HG03139 (cell line): ENCODE measurements around the gene STX16.

Experiments used
- ATAC-seq: cut with Tn5 transposase; IDR thresholded peaks from one replicate; pipeline ENCODE4 v1.9.1; 2021; ENCODE audit not compliant: unreplicated experiment

The STX16 gene

DNA sequence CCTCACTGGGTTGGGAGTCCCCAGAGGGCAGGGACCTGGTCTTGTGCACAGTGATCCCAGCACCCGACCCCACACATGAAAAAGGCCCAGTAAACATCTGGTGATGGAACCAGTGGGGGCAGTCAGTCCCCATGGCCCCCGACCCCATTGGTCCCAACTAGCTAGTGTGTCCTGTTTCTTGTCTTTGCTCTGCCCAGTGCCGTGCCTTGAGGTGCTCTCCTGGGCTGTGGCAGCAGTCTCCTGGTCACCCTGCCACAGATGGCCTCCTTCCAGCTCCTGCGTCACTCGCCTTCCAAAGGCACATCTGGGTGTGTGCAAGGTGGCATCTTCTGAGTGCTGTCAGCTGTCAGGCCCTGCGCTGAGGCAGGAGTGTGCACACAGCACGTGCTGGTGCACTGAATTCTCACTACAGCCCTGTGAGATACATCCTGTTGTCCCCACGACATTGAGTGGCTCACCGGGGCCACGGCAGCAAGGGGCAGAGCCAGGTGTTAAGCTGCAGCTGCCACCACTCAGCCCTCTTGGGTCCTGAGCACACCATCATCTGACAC is 45.4 kb downstream of the STX16 start:
- ATAC-seq = no peak

GRCh38 chr20:58697201-58697866 is 46.3 kb downstream of the STX16 start:
- no peak for ATAC-seq

- no peak for ATAC-seq
These were observed 47.0 kb downstream of the STX16 start for GRCh38 chr20:58697867-58698703.

- no peak for ATAC-seq
These were observed 47.9 kb downstream of the STX16 start for GRCh38 chr20:58698741-58699622.

DNA sequence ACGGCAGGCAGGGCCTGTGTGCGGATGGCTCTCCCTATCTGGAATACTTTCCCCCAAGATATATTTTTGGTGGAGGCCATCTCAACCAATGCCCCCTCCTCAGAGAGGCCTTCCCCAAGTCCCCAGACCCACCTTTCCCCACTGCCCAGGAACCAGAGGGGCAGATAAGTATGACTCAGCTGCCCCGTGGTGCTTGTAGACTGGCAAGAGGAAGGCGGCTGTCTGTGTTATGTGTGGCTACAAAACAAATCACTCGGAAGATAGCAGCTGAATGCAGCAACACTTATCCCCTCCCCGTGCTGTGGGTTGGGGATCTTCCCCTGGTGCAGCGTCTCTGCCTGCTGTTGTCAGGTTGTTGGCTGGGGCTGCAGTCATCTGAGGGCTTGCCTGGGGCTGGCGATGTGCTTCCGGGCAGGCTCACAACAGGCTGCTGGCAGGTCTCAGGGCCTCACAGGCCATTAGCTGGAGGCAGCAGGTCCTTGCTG is 48.6 kb downstream of the STX16 start:
- no peak for ATAC-seq

DNA sequence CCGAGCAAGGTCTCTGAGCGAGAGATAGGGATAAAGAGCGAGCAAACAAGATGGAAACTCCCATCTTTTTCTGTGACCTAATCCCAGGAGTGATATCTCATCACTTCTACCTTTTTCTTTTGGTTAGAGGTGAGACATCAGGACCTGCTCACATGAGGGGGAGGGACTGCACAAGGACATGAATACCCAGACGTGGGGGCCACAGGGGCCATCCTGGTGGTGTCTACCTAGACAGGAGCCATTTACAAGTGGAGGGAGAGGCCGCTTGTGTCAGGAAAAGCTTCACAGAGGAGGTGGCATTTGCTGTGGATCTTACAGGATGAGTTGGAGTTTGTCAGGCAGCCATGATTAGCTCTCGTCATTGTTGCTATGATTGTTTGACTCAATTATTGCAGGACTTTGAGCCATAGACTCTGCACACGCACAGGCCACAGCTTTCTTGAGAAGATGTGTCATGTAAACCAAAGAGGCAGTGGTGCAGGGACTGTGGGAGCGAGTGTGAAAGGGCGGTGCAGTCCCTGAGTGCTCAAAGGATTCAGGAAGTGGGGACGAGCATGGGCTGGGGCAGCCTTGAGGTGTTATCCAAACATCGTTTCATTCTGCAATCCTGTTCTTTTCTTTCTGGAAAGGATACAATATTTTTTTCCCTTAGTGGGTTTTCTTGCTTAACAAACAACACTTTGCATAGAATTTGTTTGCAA is 49.2 kb downstream of the STX16 start:
- ATAC-seq = no peak

DNA sequence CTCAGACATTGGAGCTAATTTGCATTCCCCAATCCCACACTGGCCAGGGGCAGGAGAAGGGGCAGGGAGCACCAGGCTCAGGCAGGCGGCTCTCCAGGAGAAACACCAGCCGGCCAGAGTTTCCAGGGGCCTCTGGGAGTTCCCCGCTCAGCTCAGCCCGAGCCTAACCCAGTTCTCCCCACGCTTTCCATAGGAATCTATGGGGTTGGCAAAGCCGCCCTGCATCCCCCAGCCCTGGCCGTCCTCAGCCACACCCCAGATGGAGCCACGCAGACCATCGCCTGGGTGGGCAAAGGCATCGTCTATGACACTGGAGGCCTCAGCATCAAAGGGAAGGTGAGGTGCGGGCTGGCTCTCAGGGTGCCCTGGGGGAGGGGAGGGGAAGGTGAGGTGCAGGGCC is 49.7 kb downstream of the STX16 start:
- ATAC-seq = no peak

DNA sequence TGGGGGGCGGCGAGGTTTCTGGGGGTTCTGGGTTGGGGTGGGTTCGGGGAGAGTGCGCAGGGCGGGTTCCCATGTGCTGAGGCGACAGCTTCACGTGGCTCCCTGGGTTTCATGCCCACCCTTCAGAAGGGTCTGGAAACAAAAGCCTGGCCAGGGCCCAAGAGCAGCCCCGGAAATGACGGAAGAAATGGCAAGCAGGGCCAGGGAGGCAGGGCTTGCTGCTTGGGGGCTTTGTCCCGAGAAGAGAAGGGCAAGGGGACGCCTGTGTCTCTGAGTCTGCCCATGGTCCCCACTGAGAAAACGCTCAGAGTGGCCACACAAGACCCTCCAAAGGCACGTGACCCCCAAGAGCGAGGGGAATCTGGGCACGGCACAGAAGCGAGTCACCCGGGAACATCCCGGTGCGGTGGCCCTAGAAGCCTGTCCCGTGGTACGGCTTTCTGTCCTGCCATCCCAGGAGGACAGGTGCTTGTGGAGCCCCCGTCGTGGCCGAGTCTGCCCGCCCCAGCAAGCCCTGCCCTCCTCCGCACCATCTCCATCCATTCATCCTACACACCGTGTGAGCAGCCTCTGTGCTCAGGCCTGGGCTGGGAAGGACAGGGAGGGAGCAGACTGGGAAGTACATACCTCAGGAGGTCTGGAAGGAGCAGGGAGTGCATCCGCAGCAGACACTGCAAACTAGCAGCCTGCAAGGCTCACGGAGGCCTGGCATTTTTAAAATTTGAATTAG is 50.5 kb downstream of the STX16 start:
- no peak for ATAC-seq

- no peak for ATAC-seq
These were observed 51.1 kb downstream of the STX16 start for GRCh38 chr20:58702161-58702510.

DNA sequence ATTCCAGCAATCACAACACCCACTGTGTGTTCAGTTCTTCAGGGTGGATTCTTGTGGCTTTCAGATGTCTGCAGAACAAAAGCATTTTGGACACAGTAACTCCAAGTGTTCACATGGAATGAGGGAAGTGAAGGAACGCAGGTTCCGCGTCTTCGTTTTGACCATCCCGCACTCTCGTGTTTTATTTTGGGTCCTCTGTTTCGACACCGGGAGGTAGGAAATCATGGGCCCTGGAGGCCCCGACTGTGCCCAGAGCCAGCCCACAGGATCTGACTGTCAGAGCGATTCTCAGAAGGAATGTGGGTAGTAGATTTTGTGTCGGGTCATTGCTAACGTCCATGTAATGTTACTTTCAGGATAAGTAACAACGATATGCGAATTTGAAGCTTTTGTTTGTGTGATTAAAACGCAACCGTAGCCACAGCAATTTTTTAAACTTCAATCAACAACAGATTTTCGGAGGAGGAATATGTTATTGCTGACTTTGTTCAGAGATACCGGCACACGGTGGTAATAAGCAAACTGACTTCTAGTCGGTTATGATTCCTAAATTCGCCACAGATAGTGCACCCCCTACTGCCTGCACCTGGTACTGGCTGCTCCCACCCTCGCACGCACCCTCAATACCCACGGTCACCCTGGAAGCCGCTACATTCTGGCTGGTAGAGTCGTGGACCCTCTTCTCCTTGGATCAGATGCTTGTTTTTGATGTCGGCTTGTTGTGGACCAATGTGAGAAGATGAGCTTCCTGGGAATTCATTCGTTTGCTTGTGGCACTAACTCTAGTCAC is 52.0 kb downstream of the STX16 start:
- no peak for ATAC-seq

- no peak for ATAC-seq
These were observed 52.8 kb downstream of the STX16 start for GRCh38 chr20:58703765-58704371.

GRCh38 chr20:58705208-58705926 is 54.3 kb downstream of the STX16 start:
- ATAC-seq = no peak

GRCh38 chr20:58706150-58706892 is 55.2 kb downstream of the STX16 start:
- ATAC-seq = no peak

DNA sequence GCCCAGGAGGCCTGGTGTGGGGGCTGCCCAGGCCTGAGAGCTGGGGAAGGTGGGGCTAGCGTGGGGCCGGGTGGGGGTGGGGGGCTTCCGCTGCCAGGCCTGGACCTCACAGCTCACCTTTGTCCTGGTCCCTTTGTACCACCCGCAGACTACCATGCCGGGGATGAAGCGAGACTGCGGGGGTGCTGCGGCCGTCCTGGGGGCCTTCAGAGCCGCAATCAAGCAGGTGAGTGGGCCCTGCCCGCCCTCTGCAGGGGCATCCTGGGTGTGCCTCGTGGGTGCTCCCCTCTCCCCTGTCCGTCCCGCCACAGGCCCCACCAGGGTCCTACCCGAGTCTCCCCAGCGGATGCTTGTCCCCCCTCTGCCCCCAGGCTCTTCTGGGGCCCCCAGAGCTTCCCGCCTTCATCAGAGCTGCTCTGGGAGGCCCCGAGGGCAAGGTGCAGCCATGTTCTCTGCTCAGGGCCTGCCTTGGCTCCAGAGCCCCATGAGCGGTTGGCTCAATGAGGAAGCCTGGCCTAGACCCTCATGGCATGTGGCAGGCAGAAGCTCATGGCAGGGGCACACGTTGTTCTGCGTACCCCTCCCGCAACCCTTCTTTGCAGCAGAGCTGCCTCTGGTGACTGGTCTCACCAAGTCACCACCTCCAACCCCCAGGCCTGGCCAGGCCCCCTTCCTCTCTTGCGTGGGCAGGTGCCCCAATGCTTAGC is 56.0 kb downstream of the STX16 start:
- no peak for ATAC-seq

GRCh38 chr20:58707770-58708169 is 56.7 kb downstream of the STX16 start:
- no peak for ATAC-seq

DNA sequence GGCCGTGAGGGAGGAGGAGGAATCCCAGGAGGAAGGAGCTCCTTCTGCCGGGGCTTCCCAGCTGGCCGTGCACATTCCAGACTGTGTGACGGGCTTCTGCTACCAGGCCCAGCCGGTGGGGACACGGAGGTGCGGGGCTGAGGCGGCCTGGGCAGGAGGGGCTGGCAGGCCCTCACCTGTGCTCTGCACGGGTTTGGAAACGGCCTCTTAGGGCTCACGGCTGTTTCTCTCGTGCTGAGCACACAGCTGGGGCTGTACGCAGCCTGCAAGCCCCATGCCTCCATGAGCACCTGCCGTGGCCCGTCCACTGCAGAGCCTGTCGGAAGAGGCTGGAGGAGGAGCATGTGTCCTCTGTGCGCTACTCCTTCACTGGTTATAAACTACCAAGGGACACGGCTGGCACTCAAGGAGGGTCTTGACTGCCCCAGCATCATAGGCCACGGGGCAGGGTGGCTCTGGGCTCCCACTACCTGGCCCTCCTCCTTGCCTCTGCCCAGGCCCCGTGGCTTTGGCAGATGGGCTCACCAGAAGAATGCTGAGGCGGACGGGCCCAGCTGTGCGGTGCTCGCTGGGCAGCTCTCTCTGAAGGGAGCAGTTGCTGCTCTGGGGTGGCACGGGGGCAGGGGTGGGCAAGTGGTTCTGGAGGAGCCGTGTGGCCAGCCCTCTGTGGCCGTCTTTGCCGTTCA is 57.3 kb downstream of the STX16 start:
- ATAC-seq = no peak
